GM21367 (cell line): Measurements from ENCODE around the gene TMEM132D.

Experiments
- ATAC-seq: cut with Tn5 transposase; IDR thresholded peaks from one replicate; pipeline ENCODE4 v1.9.1; 2021; ENCODE audit not compliant: unreplicated experiment

The TMEM132D gene

GRCh38 chr12:129873833-129874208, 30.0 kb downstream of the TMEM132D start:
- ATAC-seq: no peak

DNA sequence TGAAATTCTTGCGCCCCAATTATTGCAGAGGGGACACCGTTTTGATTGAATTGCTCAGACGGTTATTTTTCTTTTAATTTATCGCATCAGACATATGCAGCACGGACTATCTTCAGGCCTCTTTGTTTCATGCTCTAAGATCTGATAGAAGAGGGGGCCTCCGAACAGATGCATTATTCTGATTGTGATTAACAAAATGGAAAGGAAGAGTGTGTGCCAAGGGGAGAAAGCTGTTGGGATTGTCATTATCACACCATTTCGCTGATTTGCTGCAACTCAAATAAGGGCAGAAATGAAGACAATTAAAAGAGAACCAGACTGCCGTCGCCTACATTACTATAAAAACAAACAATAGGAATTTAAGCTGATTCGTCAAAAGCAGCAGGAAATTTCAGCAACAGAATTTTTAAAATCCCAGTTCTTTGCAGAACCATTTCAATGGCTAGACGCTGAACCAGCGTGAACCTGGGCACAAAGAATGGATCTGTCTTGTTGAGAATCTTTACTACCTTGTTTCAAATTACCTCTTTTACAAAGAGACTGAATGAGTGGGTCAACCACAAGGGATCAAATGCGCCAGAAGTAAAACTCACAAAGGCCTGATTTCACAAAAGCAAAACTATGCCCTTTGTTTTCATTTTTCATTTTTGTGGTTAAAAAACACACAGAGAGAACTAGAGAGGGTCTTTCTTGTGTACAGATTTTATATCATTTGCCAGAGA, 30.6 kb downstream of the TMEM132D start:
- no peak for ATAC-seq

- no peak for ATAC-seq
Measured at GRCh38 chr12:129871991-129872972, 31.5 kb downstream of the TMEM132D start.

DNA sequence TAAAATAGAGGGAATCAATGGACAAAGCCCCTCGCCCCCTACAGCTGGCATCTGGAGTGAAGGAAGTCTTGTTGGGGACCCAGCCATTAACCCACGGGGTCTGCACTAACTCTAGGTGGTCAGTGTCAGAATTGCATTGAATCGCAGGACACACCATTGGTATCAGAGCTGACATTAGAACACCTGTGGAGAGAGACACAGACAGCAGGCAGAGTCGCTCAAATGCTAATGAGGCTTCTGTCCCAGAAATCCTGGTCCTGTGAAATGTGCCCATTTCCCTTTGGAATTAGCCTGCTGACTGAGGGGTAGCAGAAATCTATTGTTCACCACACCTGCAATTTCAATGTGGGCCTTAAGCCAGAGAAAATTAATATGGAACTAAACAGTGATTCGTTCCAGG, 33.0 kb downstream of the TMEM132D start:
- ATAC-seq: no peak

DNA sequence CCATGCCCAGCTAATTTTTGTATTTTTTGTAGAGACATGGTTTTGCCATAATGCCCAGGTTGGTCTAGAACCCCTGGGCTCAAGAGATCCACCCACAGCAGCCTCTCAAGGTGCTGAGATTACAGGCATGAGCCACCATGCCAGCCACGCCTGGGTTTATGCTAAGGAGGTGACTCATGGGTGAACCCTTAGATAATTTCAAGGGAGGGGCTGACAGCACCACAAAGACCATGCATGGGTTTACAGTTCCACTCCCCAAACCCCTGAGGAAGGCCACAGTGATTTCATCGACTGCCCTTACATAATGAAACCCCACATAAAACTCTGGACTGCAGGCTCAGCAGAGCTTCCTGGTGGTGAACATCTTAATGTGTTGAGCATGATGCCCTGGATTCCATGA, 33.7 kb downstream of the TMEM132D start:
- ATAC-seq: no peak

- ATAC-seq: no peak
Measured at GRCh38 chr12:129868575-129868974, 35.2 kb downstream of the TMEM132D start.

GRCh38 chr12:129863938-129864337, 39.9 kb downstream of the TMEM132D start:
- no peak for ATAC-seq

DNA sequence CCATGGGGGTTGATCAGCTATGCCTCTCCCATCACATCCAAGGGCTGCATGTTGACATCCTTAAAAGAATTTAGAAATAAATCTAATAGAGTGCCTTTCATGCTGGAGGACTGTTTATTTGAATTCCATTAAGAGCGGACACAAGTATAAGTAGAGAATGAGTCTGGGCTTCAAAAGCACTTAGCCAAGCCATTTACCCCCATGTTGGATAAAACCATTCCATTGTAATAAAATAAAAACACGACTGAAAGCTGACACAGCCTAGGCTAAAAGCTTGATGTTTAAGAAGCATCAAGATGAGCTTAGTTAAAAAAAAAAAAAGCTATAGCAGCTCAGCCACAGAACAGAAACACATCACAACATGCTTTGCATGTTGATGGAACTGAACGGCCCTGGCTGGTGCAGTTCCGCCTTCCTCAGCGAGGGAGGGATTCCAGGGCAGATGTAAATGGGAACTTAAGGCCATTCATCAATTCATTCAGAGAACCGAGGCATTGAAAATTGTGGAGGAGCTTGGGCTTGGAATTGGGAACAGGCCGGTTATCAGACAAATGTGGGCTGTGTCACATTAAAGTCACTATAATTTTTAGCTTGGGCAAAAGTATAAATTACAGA, 41.2 kb downstream of the TMEM132D start:
- ATAC-seq: no peak

DNA sequence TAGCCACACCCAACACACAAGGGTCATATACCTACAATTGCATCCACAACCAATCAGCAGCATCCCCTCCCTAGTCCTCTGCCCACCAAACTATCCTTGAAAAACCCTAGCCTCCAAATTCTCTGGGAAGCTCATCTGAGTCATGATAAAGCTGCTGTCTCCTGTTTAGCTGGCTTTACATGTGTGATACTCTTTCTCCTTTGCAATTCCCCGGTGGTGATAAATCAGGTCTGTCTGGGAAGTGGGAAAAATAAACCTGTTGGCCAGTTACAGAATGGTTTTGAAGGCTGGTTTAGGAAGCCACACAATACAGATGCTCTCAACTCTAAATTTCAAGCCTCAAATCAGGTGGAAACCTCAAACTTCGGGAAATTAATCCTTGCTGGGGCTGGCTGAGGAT, 41.9 kb downstream of the TMEM132D start:
- no peak for ATAC-seq

GRCh38 chr12:129854591-129854990, 49.2 kb downstream of the TMEM132D start:
- no peak for ATAC-seq

DNA sequence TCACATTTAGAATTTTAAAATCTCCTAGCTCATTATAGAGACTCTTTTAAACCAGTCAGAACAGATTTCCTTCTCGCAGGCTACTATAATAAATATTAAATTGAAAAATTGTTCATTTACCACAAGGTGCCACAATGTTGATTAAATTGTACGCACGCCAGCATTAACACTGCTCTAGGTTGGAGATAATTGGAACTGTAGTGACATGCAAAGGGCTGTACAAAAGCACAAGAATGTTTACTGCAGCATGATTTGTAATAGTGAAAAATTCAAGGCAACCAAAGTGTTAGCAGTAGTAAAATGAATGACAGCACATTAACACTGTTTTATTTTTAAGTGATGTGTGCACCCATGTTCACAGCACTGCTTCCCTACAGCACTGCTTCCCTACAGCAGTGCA, 52.5 kb downstream of the TMEM132D start:
- no peak for ATAC-seq

GRCh38 chr12:129848876-129849275, 54.9 kb downstream of the TMEM132D start:
- no peak for ATAC-seq

DNA sequence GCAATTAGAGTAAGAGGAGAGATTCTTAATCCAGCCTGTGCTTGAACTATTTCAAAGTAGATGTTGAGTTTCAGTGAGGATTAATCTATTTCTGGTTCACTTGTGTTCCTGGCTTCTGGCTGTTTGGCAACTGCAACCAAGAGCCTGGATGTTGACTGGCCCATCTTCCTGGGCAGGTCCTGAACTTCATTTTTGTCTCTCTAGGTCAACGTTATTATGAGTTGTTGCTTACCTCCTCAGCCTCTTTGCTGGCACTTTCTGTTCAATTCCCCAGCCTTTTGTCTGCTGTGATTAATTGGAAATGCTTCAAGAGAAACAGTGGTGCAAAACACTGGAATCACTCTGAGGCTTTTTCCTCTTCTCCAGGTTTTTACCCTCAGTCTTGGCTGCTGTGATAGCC, 56.8 kb downstream of the TMEM132D start:
- ATAC-seq: no peak

DNA sequence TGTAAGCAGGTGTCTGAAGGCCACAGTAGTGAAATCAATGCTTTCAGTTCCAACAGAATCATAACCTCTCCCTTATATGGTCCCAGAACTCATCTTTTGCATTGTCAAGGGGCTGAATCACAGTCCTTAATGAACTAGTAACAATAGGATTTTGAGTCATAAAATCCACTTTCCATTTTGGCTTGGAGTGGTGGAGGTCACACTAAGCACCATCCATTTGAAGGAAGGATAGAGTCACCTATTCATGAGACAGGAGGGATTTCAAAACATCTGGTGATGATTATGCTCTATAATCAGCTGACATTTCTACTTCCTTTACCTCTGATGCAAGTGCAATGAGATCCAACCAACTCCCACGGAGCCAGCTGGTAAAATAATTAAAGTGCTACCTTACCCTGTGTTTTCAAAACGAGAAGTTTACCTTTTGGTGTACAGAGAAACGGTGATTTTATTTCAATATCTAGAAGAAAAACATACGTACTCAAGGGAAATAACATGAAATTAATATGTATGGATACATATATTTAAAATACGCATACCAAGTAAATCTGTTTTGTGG, 59.1 kb downstream of the TMEM132D start:
- no peak for ATAC-seq

GRCh38 chr12:129841251-129841650, 62.6 kb downstream of the TMEM132D start:
- no peak for ATAC-seq

DNA sequence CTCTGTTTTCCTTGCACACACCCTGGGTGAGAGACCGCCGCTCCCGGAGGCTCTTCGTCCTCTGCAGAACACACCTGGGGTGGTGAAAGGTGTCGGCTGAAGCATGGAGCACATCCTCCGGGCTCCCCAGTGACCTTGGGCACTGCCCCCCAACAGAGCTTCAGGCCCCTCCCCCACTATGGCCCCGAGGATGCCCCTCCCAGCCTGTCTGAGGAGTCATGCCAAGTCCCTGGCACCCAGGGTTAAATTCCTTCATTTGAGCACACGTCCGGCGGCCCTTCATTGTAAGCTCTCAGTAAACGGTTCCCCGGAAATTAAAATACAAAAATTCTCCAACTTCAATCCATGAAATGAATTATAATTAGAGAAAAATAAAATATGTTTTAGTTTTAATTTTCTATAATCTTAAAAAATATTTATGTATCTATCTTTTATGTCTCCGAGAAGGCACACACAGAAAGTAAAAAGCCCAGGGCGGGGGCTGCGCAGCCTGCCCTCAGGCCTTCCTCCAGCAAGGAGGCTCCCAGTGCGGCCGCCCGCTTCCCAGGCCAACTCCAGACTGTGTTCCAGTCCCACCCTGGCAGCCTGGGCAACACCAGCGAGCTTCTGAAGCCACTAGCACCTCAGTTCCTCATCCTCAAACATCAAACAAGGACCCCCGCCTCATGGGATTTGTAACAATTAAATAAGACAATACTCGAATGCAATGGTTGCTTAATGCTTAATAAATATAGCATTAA, 63.5 kb downstream of the TMEM132D start:
- no peak for ATAC-seq

- ATAC-seq: no peak
Measured at GRCh38 chr12:129839679-129840078, 64.1 kb downstream of the TMEM132D start.

DNA sequence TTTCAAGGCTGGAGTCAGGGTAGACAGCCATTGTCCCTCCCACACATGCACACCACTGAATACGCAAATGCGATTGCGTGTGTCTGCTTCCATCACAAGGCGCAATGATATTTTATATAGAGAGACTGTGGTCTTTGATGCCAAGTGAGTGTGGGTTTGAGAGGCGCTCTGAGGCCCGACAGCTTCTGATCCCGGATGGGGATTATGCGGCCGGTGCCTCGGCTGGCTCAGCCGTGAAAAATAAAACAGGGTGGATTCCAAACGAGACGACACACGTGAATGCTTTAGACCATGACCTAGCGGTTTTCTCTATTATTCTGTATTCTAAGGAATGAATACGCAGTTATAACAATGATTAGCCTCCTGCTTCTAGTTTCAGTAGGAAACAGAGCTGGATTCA, 72.5 kb downstream of the TMEM132D start:
- ATAC-seq: no peak

GRCh38 chr12:129830796-129831195, 73.0 kb downstream of the TMEM132D start:
- no peak for ATAC-seq

GRCh38 chr12:129827866-129828384, 75.9 kb downstream of the TMEM132D start:
- no peak for ATAC-seq
